B cell (primary cell): Measurements from ENCODE around the gene STK24.

Source experiments
- CTCF ChIP-seq: fragments of 200-600 bp; IDR thresholded peaks from one replicate; pipeline ENCODE4 v1.8.0; 2022; ENCODE audit warnings: antibody characterized with exemption, mild to moderate bottlenecking
- EZH2 ChIP-seq: IDR thresholded peaks from 2 replicates; pipeline ENCODE4 v1.6.1; 2012; ENCODE audit warnings: borderline replicate concordance, low read depth, mild to moderate bottlenecking, moderate library complexity, low read length; ENCODE audit not compliant: insufficient read depth, poor library complexity, severe bottlenecking

- TF ChIP-seq EZH2 (no peak), CTCF (no peak)
Observed at GRCh38 chr13:98419786-98420553, 156.9 kb downstream of the STK24 start.
